ENCODE measurements around the gene RAB8B. TPM values are rescaled to one million over a fixed set of nuclear protein-coding genes. Genes with fewer than 3 reads are reported as not detected.

RAB8B gene
- total and polyA plus RNA-seq, 2 of the 13 experiments (the other 11 are each of a cell fraction or from before 2014, with no cell fraction given) = 6.8 to 14.2 TPM

GRCh38 chr15:63288342-63288741, 98.9 kb downstream of the RAB8B start:
- H2AFZ ChIP-seq (ENCODE audit: low read length) = peak overlapping the region; percentile 34
- in situ Hi-C loops (cut with HindIII; ENCODE audit: extremely low pct_ligation_motif_present, low pct_unique_long_range_greater_than_20kb) = loop anchor here (5.0 to 25.0 kb wide), 2 partner anchors 114 to 274 kb away; no protein-coding TSS in a partner anchor
- 21% methylated on average over 1 of the region's 1 CpG for WGBS (ENCODE audit: low lambda C conversion rate)
- no TSS peak for BruUV-seq (replicated peaks)
- ATAC-seq (no peak), DNase-seq (ENCODE audit: low spot score) (no peak), FAIRE-seq (no peak)
- no peaks in the 10 kb centered on the region for H3K9me3 ChIP-seq (ENCODE audit: low read length)
- H3K27ac ChIP-seq (ENCODE audit: extremely low read length, insufficient read depth, low read length) = no peak overlapping the region
- no peak overlapping the region for H3K4me3 ChIP-seq (replicated peaks in 1 of 3; ENCODE audit: insufficient read depth in 1 of 3, low read depth in 2 of 3, low read length in 3 of 3)
- no peaks in the 10 kb centered on the region for H4K20me1 ChIP-seq (ENCODE audit: insufficient read depth, low read length)
- TF ChIP-seq ZNF841 (CRISPR knock-in tag; IDR thresholded peaks at IDR 0.05; ENCODE audit: borderline replicate concordance) (no peak), ZNF329 (CRISPR knock-in tag; IDR thresholded peaks at IDR 0.05; ENCODE audit: low read depth) (no peak), TFAP4 (IDR thresholded peaks at IDR 0.05; ENCODE audit: borderline replicate concordance, low read depth) (no peak), MBD4 (IDR thresholded peaks at IDR 0.05; ENCODE audit: borderline replicate concordance, low read length) (no peak), EED (CRISPR knock-in tag; IDR thresholded peaks at IDR 0.05) (no peak), ZNF180 (CRISPR knock-in tag; IDR thresholded peaks at IDR 0.05; ENCODE audit: borderline replicate concordance, low read depth) (no peak), TRIM22 (IDR thresholded peaks at IDR 0.05) (no peak), MED1 (CRISPR knock-in tag; IDR thresholded peaks at IDR 0.05) (no peak), MAZ (IDR thresholded peaks at IDR 0.05; ENCODE audit: borderline replicate concordance, low read depth, low read length) (no peak), MAZ (CRISPR knock-in tag; IDR thresholded peaks at IDR 0.05; ENCODE audit: low read depth) (no peak), DNMT3B (CRISPR knock-in tag; conservative IDR thresholded peaks at IDR 0.05) (no peak), ZBTB25 (CRISPR knock-in tag; IDR thresholded peaks at IDR 0.05) (no peak), BORCS8-MEF2B (CRISPR knock-in tag; IDR thresholded peaks at IDR 0.05) (no peak), ZNF512B (CRISPR knock-in tag; IDR thresholded peaks at IDR 0.05; ENCODE audit: borderline replicate concordance) (no peak), ZNF317 (CRISPR knock-in tag; IDR thresholded peaks at IDR 0.05) (no peak), JUN (CRISPR knock-in tag; IDR thresholded peaks at IDR 0.05) (no peak)
- no peaks in the 10 kb centered on the region for H3K27me3 ChIP-seq (ENCODE audit: control insufficient read depth in 1 of 2, insufficient read depth in 2 of 2, low read length in 2 of 2)
- H3K9ac ChIP-seq (ENCODE audit: insufficient read depth, low read depth, low read length) = no peak overlapping the region
- H3K36me3 ChIP-seq (replicated peaks in 1 of 2; ENCODE audit: control insufficient read depth in 1 of 2, insufficient read depth in 2 of 2, low read length in 2 of 2) = no peaks in the 10 kb centered on the region
- POLR2A ChIA-PET = no interaction called here
- H3K4me1 ChIP-seq (ENCODE audit: insufficient read depth, low read length) = peaks cover 16% of the 10 kb centered on the region
- H3K4me2 ChIP-seq (ENCODE audit: low read depth, low read length) = peak overlapping the region; percentile 16; the same call in 1 of the 2 replicates
- H3K79me2 ChIP-seq (ENCODE audit: insufficient read depth, low read length) = no peaks in the 10 kb centered on the region
- CTCF ChIA-PET (ENCODE audit: low intra/inter-chr PET ratio, low total read pairs) = interaction anchor here (2.8 kb wide), 1 partner anchor 115 kb away, joined by 9 read pairs; no protein-coding TSS in a partner anchor
- intact Hi-C loops (cut with micrococcal nuclease; ENCODE audit: unreplicated experiment) = loop anchor here (2.0 to 5.0 kb wide), 2 partner anchors 114 to 174 kb away; no protein-coding TSS in a partner anchor

Data from HepG2 (cell line).